Effector CD4-positive, alpha-beta T cell (primary cell): ENCODE measurements around the gene SLC7A4.

ENCODE experiments used
- DNase-seq: peaks from one replicate; pipeline ENCODE4 v3.0.0-alpha.2; 2020

SLC7A4 gene

DNA sequence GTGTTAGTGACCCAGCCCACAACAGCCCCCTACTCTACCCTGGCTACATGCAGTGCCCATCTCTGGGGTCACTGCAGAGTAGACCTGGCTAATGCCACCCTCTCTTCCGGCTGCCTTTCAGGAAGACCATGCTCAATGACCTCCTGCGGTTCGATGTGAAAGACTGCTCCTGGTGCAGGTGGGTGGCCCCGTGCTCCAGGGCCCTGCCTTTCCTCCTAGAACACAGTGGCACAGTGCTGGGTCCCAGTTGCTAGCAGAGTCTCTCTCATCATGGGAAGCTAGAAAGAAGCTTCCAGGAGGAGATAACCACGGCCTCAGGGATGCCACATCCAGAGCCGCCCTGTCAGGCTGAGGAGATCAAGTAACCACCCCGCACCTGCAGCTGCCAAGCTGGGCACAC is 46.6 kb downstream of the SLC7A4 start:
- DNase-seq = no peak

DNA sequence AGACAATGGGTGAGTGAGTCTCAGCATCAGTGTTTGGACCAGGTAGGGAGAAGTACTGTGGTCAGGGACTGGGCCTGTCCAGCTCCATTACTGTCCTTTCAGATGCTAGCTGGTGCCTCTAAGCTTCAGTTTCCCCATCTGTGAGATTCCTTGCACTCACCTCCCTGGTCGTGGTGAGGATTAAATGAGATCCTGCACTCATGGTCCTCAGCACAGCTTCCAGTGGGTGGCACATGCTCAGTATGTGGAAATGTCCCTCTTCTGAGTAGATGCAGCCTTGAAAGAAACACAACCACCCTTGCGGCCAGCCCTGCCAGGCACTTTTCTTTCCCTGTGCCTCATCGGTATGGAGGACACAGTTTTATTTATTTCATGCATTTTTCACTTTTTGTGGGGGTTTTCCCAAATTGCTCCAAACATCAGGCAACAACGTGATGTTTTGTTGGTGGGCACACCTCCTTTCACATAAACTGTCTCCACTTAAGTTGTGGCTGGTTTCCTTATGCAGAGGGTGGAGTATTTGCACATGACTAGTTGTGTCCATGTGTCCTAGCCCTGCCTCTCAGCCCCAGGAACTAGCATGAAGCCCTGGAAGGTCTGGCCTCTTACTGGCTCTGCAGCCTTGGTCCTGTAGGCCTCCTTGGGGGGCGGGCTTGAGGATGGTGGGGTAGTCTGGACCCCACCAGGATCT is 49.1 kb downstream of the SLC7A4 start:
- DNase-seq = no peak

DNA sequence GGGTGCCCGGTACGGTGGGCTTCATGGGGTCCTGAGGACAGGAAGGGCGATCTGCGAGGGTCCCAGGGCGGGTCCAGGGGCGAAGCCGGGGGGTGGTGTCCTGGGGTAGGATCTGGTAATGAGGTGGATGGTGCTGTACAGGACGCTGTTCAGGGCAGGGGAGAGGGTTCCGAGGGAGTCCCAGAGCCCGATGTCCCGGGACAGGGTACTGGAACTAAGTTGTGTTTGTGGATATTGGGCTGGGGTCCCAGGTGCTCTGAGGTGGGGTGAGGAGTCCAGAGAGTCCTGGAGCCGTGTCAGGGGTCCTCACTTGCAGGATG is 49.8 kb downstream of the SLC7A4 start:
- no peak for DNase-seq

DNA sequence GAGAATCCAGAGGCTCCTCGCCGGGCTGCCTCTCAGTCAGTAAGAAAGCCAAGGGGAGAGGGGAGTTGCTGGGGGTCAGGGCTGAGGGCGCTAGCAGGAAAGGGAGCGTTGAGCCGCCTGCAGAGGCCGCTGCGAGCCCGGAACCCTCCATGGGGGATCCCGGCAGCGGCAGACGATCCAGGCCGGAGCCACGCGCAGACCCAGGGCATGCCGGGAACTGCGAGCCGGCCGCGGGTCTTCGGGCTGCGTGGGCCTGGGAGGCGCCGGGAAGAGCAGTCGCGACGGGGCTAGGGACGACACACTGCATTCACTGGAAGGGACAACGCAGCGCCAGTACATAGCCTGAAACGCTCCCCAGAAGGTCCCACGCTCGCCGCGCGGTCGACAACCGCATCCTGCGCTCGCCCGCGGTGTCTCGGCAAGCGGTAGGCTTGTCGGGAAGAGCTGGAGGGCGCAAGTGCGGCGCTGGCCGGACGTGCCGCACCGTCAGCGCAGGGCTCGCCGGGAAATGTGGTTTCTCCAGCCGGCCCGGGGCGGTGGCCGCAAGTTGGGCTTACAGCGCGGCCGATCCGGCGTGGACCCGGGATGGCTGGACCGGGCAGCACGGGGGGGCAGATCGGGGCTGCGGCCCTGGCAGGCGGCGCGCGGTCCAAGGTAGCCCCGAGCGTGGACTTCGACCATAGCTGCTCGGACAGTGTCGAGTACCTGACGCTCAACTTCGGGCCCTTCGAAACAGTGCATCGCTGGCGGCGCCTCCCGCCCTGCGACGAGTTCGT is 50.4 kb downstream of the SLC7A4 start, which contains the start of gene LZTR1:
TSS of gene LZTR1 (plus strand) at position 511 of the 776 bp plus-strand sequence. CDS start at position 586, 75 bp downstream.
- peak; percentile 52 for DNase-seq

DNA sequence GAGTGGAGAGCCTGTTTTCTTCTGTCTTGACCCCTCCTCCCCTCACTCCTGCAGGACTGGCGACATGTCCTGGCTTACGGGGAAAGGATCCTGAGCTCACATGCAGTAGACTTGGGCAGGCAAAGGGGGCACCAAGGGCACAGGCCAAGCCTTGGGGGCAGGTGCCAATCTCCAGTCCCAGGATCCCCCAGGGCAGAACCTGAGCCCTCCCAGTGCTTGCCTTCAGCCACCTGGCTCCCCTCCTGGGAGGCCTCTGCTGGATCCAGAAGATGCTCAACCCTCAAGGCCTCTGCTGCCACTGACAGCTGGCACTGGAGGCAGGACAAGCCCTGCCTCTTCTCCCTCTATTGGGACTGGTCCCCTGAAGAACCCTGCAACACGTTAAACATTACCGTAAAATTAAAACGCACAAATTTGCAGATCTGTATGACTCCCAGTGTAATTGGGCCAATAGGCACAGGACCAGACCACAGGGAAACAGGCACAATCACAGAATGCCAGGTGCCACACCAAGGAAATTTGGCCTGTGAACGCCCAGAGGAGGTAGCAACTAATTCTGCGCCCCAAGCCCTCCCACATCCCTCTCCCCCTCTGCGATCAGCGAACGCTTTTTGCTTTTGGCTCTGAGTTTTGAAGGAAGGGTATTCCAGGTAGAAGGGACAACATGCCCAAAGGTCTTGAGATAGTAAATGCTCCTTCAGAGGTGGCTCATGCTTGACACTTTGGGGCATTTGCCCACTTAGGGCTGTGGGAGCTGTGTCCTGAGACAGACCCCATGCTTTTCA is 51.2 kb downstream of the SLC7A4 start:
- no peak for DNase-seq

DNA sequence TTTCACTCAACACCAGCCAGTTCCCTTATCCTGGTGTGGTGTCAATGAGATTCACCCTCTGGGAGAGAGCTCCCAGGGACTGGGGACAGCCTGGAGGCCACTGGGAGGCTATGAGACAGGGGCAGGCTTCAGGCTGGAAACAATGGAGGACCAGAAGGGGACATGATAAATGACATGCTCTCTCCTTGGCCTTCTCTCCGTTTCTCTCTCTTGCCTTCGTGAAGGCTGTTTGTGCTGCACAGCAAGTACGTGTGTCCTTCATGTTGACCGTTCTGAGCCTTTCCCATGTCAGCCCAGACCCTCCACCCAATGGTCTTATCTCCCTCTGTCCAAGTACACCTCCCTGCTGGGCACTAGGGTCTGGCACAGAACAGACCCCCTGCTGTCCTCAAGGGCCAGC is 51.8 kb downstream of the SLC7A4 start:
- DNase-seq = no peak

DNA sequence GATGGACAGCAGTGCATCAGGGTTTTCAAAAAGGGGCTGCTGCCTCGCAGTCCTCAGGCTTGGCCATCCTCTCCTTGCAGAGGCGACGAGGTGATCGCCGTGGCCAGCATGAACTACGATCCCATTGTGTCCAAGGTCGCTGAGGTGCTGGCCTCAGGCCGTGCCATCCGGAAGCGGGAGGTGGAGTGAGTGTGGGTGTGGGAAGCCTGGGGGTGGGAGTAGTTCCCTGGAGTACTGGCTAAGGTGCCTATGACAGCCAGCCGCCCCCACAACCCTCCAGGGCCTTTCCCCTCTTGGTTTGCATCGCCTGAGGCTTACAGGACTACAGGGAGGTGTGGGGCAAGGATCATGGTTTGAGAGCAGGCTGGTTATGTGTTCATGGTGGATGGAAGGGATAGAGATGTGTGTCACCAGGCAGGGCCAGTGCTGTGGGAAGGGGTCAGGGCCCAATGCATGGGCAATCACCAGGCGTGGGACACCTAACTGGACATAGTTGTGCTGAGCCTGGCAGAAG is 52.4 kb downstream of the SLC7A4 start:
- DNase-seq = no peak

DNA sequence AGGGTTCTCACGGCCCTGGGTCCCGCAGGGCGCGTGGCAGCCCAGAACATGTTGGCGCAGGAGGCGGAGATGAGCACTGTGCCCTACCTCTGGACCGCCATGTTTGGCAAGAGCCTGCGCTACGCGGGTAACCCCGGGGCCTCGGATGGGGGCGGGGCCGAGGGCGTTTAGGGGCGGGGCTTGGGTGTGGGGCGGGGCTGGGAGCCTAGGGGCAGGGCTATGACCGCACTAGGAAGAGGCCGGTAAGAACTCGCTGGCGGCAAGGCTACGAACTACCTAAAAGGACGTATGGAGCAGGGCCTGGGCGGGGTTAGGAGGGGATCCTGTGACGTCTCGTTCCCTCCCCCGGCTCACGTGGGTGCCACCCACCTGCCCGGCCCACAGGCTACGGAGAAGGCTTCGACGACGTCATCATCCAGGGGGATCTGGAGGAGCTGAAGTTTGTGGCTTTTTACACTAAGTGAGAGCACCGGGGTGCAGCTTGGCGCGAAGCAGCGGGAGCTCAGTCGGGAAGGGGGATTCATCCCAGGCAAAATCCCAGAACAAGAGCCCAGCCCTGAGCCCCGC is 53.0 kb downstream of the SLC7A4 start:
- DNase-seq = peak; percentile 37
